A549 (cell line): ENCODE data around the gene OR4M2.
"Not testable (repeated sequence)": the region's sequence is repeated elsewhere in the genome, so short reads cannot be mapped to it uniquely, and the experiment has no call there.

Source experiments
- RAD21 ChIP-seq, 2 experiments: fragments of >200 bp in 1 of 2; sonication (Bioruptor Twin) in 1 of 2; formaldehyde crosslinking in 1 of 2; IDR thresholded peaks in 1 of 2; conservative IDR thresholded peaks in 1 of 2; 2 replicates in 1 of 2; 3 replicates in 1 of 2; pipeline ENCODE4 v1.6.1; 2012 to 2018; ENCODE audit warnings: inconsistent platforms in 1 of 2
- REST ChIP-seq: fragments of 200-600 bp; sonication (generic); IDR thresholded peaks from 2 replicates; pipeline ENCODE4 v1.6.1; 2016; ENCODE audit warnings: antibody characterized with exemption, mild to moderate bottlenecking, moderate library complexity
- USF2 ChIP-seq: fragments of 450-650 bp; IDR thresholded peaks from 2 replicates; pipeline ENCODE4 v1.6.1; 2014; ENCODE audit warnings: antibody characterized with exemption
- TF ChIP-seq, protein P1 (sequence below): fragments of >200 bp; sonication (Bioruptor Twin); formaldehyde crosslinking; IDR thresholded peaks from 3 replicates; pipeline ENCODE4 v1.5.1; 2016

GRCh38 chr15:22080227-22080626, at the start of gene OR4M2:
- TF ChIP-seq, protein P1, sequence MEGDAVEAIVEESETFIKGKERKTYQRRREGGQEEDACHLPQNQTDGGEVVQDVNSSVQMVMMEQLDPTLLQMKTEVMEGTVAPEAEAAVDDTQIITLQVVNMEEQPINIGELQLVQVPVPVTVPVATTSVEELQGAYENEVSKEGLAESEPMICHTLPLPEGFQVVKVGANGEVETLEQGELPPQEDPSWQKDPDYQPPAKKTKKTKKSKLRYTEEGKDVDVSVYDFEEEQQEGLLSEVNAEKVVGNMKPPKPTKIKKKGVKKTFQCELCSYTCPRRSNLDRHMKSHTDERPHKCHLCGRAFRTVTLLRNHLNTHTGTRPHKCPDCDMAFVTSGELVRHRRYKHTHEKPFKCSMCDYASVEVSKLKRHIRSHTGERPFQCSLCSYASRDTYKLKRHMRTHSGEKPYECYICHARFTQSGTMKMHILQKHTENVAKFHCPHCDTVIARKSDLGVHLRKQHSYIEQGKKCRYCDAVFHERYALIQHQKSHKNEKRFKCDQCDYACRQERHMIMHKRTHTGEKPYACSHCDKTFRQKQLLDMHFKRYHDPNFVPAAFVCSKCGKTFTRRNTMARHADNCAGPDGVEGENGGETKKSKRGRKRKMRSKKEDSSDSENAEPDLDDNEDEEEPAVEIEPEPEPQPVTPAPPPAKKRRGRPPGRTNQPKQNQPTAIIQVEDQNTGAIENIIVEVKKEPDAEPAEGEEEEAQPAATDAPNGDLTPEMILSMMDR = not testable (repeated sequence)
- not testable (repeated sequence) for TF ChIP-seq RAD21 (conservative IDR thresholded peaks at IDR 0.05 in 1 of 2, IDR thresholded peaks at IDR 0.05 in 1 of 2); USF2; REST
